ENCODE data around the gene CA6.

Gene CA6

GRCh38 chr1:9022773-9023172 is 77.1 kb downstream of the CA6 start:
- no peaks in the 10 kb centered on the region for H3K9me3 ChIP-seq (ENCODE audit: insufficient read depth, low read length)
- no peaks in the 10 kb centered on the region for H3F3A ChIP-seq (ENCODE audit: insufficient read depth)
- H3K27ac ChIP-seq (ENCODE audit: low read depth, low read length) = no peak overlapping the region
- H4K20me1 ChIP-seq (ENCODE audit: low read depth, low read length) = no peaks in the 10 kb centered on the region
- no peak for TF ChIP-seq CTCF (IDR thresholded peaks at IDR 0.05; ENCODE audit: insufficient read depth, low read length, poor library complexity, severe bottlenecking)
- TF ChIP-seq EZH2phosphoT487 (conservative IDR thresholded peaks at IDR 0.05; ENCODE audit: low read length) = no peak
- H3K9me2 ChIP-seq (replicated peaks; ENCODE audit: insufficient read depth, low read length) = no peaks in the 10 kb centered on the region
- no peak overlapping the region for H3K4me2 ChIP-seq (ENCODE audit: low read depth, low read length, poor library complexity, severe bottlenecking)
- H2AFZ ChIP-seq (ENCODE audit: low read depth, low read length, severe bottlenecking) = no peak overlapping the region
- no peaks in the 10 kb centered on the region for H3K79me2 ChIP-seq (ENCODE audit: insufficient read depth, low read length)
- H3K4me3 ChIP-seq (ENCODE audit: insufficient read depth, low read length, poor library complexity, severe bottlenecking) = no peak overlapping the region
- no peak overlapping the region for H3K9ac ChIP-seq (ENCODE audit: low read length)
- no peaks in the 10 kb centered on the region for H3K36me3 ChIP-seq (ENCODE audit: low read length)
- H3K27me3 ChIP-seq (ENCODE audit: low read length) = no peaks in the 10 kb centered on the region
